ENCODE results near the gene USP12.
"Not testable (repeated sequence)": the region's sequence is repeated elsewhere in the genome, so short reads cannot be mapped to it uniquely, and the experiment has no call there.

USP12 gene

DNA sequence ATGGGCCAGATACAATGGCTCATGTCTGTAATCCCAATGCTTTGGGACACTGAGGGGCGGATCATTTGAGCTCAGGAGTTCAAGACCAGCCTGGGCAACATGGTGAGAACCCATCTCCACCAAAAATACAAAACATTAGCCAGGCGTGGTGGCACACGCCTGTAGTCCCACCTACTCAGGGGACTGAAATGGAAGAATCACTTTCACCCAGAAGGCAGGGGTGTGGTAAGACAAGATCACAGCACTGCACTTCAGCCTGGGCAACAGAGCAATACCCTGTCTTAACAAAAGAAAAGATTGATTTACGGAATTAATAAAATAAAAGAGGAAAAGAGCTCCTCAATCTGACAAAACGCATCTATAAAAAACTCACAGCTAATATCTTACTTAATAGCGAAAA is 22.7 kb downstream of the USP12 start:
- H3K4me3 ChIP-seq (ENCODE audit: low read depth, low read length), result no peak overlapping the region
- TF ChIP-seq, protein P1, sequence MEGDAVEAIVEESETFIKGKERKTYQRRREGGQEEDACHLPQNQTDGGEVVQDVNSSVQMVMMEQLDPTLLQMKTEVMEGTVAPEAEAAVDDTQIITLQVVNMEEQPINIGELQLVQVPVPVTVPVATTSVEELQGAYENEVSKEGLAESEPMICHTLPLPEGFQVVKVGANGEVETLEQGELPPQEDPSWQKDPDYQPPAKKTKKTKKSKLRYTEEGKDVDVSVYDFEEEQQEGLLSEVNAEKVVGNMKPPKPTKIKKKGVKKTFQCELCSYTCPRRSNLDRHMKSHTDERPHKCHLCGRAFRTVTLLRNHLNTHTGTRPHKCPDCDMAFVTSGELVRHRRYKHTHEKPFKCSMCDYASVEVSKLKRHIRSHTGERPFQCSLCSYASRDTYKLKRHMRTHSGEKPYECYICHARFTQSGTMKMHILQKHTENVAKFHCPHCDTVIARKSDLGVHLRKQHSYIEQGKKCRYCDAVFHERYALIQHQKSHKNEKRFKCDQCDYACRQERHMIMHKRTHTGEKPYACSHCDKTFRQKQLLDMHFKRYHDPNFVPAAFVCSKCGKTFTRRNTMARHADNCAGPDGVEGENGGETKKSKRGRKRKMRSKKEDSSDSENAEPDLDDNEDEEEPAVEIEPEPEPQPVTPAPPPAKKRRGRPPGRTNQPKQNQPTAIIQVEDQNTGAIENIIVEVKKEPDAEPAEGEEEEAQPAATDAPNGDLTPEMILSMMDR (IDR thresholded peaks at IDR 0.05; ENCODE audit: low read depth, low read length), result no peak

DNA sequence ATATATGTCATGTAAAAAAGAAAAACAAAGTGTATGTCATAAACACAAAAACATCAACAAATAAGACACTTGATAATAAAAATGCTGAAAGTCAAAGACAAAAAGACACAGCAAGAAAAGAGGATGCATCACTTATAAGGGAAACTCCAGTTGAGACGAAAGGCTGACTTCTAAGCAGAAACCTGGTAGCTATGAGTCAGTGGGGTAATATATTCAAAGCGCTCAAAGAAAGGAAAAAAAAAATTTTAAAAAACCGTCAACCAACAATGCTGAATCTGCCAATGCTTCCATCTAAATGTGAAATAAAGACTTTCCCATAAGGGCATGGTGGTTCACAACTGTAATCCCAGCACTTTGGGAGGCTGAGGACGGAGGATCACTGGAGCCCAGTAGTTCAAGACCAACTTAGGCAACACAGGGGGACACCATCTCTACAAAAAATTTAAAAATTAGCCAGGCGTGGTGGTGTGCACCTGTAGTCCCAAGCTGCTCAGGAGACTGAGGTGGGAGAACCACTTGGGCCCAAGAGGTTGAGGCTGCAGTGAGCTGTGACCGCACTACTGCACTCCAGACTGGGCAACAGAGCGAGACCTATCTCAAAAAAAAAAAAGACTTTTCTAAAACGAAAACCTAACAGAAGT is 24.0 kb downstream of the USP12 start:
- TF ChIP-seq, protein P1 (IDR thresholded peaks at IDR 0.05; ENCODE audit: low read depth, low read length), result no peak

DNA sequence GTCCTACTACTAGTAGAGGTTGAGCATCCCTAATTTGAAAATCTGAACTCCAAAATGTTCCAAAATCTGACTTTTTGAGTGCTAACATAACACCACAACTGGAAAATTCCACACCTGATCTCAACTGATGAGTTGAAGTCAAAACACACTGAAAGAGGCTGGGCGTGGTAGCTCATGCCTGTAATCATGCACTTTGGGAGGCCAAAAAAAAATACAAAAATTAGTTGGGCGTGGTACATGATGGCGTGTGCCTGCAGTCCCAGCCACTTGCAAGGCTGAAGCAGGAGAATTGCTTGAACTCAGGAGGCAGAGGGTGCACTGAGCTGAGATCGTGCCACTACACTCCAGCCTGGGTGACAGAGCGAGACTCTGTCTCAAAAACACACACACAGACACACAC is 29.9 kb downstream of the USP12 start:
- TF ChIP-seq, protein P1 (IDR thresholded peaks at IDR 0.05; ENCODE audit: low read depth, low read length), result no peak

More for the DNA sequence above, 24.0 kb downstream of the USP12 start:
- H3K4me3 ChIP-seq (ENCODE audit: low read depth, low read length), result no peak overlapping the region

DNA sequence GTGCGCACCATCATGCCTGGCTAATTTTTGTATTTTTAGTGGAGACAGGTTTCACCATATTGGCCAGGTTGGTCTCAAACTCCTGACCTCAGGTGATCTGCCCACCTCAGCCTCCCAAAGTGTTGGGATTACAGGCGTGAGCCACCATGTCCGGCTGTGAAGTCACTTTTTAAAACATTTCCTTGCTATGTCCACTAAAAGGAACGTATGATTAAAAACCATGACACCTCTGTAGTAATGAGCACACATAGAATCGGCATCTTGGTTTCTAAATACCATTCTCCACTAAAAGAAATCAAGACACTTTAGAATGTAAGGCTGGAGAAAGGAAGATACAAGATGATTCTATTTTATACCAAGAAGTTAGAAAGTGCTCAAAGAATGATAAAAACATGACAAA is 30.5 kb downstream of the USP12 start:
- not testable (repeated sequence) for H3K4me3 ChIP-seq (ENCODE audit: low read depth, low read length)

More for the DNA sequence above, 29.9 kb downstream of the USP12 start:
- no peak overlapping the region for H3K4me3 ChIP-seq (ENCODE audit: low read depth, low read length)

DNA sequence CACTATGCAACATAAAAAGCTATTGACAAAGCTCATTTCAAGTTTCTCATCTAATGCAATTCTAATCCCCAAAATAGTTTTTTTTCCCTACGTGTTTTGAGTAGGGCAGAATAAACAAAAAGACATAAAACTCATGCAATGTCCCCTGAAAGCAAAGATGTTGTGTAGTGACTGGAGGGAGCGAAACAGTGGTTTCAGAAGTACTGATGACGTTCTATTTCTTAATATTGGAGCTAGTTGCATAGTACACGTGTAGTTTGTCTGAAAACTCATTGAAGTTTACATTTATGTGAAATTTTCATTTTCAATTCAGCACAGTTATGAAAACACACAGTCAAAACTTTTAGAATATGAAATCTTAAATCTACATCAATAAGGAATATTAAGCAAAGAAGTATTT is 31.6 kb downstream of the USP12 start:
- TF ChIP-seq, protein P1 (IDR thresholded peaks at IDR 0.05; ENCODE audit: low read depth, low read length), result no peak
- no peak overlapping the region for H3K4me3 ChIP-seq (ENCODE audit: low read depth, low read length)

DNA sequence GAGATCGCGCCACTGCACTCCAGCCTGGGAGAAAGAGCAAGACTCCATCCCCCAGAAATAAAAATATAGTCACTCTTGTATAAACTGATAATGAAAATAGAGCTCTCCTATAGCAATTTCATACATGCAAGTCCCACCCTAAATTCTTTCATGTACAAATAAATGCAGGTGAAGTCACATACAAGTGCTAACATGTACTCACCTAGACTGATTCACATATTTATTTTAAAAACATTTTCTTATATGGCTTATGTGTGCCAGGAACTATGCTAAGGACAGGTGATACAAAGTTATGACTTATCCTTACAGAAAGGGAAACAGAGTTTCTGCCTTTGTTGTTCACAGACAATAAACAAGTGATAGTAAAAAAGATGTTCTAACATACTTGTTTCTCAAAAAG is 32.0 kb downstream of the USP12 start:
- TF ChIP-seq, protein P1 (IDR thresholded peaks at IDR 0.05; ENCODE audit: low read depth, low read length), result no peak
- no peak overlapping the region for H3K4me3 ChIP-seq (ENCODE audit: low read depth, low read length)

DNA sequence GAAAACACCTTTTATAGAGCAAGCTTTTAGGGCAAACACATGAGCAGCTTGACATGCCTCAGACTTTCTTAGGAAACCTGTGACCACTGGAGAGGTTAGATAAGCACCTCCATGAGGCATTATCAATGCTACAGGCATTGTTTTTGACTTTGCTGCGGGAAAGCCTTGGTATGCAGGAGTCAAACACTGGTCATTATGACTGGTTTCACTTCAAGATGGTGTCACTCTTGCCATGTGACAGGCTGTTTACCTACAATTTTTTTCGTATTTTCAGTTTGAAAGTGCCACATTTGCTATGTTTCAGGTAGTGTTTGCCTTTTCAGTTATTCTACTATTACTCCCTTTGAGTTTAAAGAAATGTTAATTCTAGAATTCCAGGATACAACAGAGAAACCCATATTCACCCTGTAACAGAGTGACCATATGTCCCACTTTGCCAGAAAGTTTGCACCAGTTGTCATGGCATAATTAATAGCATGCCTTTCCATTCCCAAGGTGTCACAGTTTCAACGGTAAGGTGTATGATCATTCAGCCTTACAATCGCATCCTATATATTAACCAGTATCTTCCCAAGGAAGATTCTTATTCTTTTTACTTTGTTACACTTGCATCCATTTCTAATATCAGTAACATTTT is 33.0 kb downstream of the USP12 start:
- TF ChIP-seq, protein P1 (IDR thresholded peaks at IDR 0.05; ENCODE audit: low read depth, low read length), result no peak
- no peak overlapping the region for H3K4me3 ChIP-seq (ENCODE audit: low read depth, low read length)

All from WI38 (cell line).